Measurements from ENCODE around the gene JAG1.
"Not testable (repeated sequence)": the region's sequence is repeated elsewhere in the genome, so short reads cannot be mapped to it uniquely, and the experiment has no call there.

JAG1 gene

GRCh38 chr20:10603378-10603777, 70.4 kb downstream of the JAG1 start:
- H3K27ac Mint-ChIP-seq = no peak overlapping the region
- intact Hi-C loops (cut with micrococcal nuclease) = no loop called here
- H3K9me3 Mint-ChIP-seq = no peaks in the 10 kb centered on the region
- H3K4me3 Mint-ChIP-seq = no peak overlapping the region
- H3K27me3 Mint-ChIP-seq = no peaks in the 10 kb centered on the region
- H3K4me1 Mint-ChIP-seq (ENCODE audit: low read depth) = no peaks in the 10 kb centered on the region
- peaks cover 64% of the 10 kb centered on the region for H3K36me3 Mint-ChIP-seq (ENCODE audit: low read depth)

DNA sequence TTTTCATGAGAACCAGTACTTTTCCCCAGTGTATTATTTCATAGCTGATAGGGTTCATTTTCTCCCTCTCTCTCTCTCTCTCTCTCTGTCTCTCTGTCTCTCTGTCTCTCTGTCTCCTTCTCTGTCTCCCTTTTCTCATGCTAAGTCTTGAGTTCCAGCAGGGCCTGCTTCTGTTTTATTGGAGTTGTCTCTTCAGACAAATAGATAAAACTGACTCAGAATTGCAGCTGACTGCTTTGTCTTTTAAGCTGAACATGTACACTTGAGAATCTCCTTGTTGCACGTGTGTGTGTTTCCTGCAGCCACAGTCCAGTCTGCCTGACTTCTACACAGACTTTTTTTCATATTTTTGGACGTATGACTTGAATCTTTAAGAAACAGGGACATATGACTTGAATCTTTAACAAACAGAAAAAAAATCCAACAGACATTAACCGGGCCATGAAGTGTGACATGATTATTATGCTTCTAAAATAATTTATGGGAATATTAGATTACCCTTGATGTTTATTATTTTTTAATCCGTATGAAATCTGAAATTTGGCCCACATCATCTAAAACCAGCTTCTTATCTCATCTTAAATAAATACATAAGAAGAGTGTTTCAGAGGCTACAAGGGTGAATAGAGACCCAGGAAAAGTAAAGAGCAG, 71.5 kb downstream of the JAG1 start:
- Mint-ChIP-seq H3K27me3 (no peaks in the 10 kb centered on the region), H3K27ac (no peak overlapping the region)

DNA sequence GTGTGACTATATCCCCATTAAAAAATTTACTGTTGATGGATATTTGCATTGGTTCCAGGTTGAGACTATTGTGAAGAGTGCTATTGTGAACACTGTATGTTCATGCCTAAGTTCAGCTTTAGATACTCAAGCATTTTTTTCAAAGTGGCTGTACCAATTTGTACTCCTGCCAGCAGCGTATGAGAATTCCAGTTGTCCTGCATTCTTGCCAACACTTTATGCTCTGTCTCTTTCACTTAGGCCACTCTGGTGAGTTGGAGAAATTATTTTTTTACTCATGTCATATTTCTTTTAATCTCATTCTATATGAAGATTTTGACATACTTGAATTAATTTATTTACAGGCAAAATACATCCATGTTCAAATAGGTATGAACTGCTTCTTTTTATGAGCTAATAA, 76.2 kb downstream of the JAG1 start:
- peak overlapping the region; percentile 27 for H3K27ac Mint-ChIP-seq
- H3K4me3 Mint-ChIP-seq = no peak overlapping the region
- no peaks in the 10 kb centered on the region for H3K9me3 Mint-ChIP-seq
- intact Hi-C loops (cut with micrococcal nuclease) = no loop called here
- H3K4me1 Mint-ChIP-seq (ENCODE audit: low read depth) = peaks cover 5% of the 10 kb centered on the region
- peaks cover 35% of the 10 kb centered on the region for H3K36me3 Mint-ChIP-seq (ENCODE audit: low read depth)
- no peaks in the 10 kb centered on the region for H3K27me3 Mint-ChIP-seq

More for the DNA sequence above, 71.5 kb downstream of the JAG1 start:
- intact Hi-C loops (cut with micrococcal nuclease) = no loop called here
- H3K9me3 Mint-ChIP-seq = no peaks in the 10 kb centered on the region
- H3K4me1 Mint-ChIP-seq (ENCODE audit: low read depth) = no peaks in the 10 kb centered on the region
- H3K4me3 Mint-ChIP-seq = no peak overlapping the region
- peaks cover 61% of the 10 kb centered on the region for H3K36me3 Mint-ChIP-seq (ENCODE audit: low read depth)

DNA sequence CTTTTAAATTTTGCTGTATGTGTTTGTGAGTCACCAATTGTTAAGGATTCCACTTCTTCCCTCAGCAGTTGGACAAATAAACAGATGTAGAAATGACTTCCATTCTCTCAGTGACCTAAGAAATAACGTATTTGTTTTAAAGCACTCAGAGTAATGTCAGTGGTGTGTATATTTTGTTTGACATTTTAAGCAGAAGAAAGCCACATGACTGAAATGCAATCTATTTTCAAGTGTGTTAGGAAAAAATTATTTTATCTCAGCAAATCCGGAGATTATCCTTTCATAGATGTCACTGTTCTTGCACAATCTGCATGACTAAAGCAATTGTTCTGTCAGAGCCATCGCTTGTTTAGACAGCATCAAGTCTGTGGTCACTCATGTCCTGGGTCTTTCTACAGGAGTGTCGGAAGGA, 77.1 kb downstream of the JAG1 start:
- H3K36me3 Mint-ChIP-seq (ENCODE audit: low read depth) = peaks cover 28% of the 10 kb centered on the region
- no peak overlapping the region for H3K4me3 Mint-ChIP-seq
- intact Hi-C loops (cut with micrococcal nuclease) = no loop called here
- no peaks in the 10 kb centered on the region for H3K9me3 Mint-ChIP-seq
- H3K27me3 Mint-ChIP-seq = no peaks in the 10 kb centered on the region
- peak overlapping the region; percentile 27 for H3K27ac Mint-ChIP-seq
- H3K4me1 Mint-ChIP-seq (ENCODE audit: low read depth) = peaks cover 6% of the 10 kb centered on the region

DNA sequence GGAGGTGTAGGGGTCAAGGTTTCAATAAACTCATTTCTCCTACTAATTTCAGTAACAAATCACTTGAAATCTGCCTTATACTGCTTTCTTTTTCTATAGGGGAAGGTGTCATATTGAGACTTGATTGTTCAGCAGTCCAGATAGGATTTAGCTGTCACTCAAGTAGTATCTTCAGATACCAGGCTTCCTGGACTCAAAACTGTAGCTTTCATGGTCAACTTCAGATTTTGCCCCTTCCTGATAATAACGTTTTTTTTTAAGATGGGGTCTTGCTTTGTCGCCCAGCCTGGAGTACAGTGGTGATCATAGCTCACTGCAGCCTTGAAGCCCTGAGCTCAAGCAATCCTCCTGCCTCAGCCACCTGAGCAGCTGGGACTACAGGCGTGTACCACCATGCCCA, 77.8 kb downstream of the JAG1 start:
- intact Hi-C loops (cut with micrococcal nuclease) = no loop called here
- peaks cover 6% of the 10 kb centered on the region for H3K4me1 Mint-ChIP-seq (ENCODE audit: low read depth)
- H3K27ac Mint-ChIP-seq = no peak overlapping the region
- H3K4me3 Mint-ChIP-seq = no peak overlapping the region
- H3K36me3 Mint-ChIP-seq (ENCODE audit: low read depth) = peaks cover 22% of the 10 kb centered on the region
- H3K27me3 Mint-ChIP-seq = no peaks in the 10 kb centered on the region
- no peaks in the 10 kb centered on the region for H3K9me3 Mint-ChIP-seq

GRCh38 chr20:10595266-10595665, 78.5 kb downstream of the JAG1 start:
- intact Hi-C loops (cut with micrococcal nuclease) = no loop called here
- Mint-ChIP-seq H3K9me3 (no peaks in the 10 kb centered on the region), H3K4me3 (no peak overlapping the region), H3K27me3 (no peaks in the 10 kb centered on the region), H3K36me3 (ENCODE audit: low read depth) (peaks cover 18% of the 10 kb centered on the region), H3K27ac (no peak overlapping the region), H3K4me1 (ENCODE audit: low read depth) (peaks cover 6% of the 10 kb centered on the region)

- intact Hi-C loops (cut with micrococcal nuclease) = no loop called here
- Mint-ChIP-seq H3K27ac (no peak overlapping the region), H3K36me3 (ENCODE audit: low read depth) (peaks cover 13% of the 10 kb centered on the region)
Observed at GRCh38 chr20:10594296-10594868, 79.4 kb downstream of the JAG1 start.

DNA sequence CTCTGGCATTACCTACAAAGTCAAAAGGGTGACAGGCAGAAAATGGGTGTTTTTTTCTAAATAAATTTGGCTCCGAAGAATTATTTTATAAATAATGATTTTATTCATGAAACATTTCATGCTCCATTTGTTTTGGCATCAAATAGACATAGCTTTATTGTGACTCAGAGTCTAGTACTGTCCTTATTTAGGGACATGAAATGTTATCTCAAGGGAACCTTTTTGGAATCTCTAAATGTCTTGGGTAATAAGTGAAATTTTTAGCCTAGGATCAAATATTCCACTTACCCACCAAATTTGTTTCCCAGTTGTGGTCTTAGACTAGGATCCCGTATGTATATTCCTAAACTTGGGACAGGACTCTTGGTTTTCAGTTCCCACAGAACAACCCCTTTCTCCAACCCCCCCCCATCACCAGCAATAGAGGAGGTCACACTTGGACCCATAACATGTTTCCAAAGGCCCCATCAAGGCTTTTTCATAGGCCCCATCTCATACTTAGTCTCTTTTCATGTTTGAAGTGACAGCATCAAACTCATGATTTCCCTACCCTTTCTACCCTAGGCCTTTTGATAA, 81.8 kb downstream of the JAG1 start:
- H3K27ac Mint-ChIP-seq = no peak overlapping the region
- intact Hi-C loops (cut with micrococcal nuclease) = no loop called here
- peaks cover 6% of the 10 kb centered on the region for H3K4me1 Mint-ChIP-seq (ENCODE audit: low read depth)
- H3K4me3 Mint-ChIP-seq = no peak overlapping the region
- no peaks in the 10 kb centered on the region for H3K9me3 Mint-ChIP-seq
- no peaks in the 10 kb centered on the region for H3K36me3 Mint-ChIP-seq (ENCODE audit: low read depth)
- H3K27me3 Mint-ChIP-seq = no peaks in the 10 kb centered on the region

More at GRCh38 chr20:10594296-10594868, 79.4 kb downstream of the JAG1 start:
- H3K4me3 Mint-ChIP-seq = no peak overlapping the region
- no peaks in the 10 kb centered on the region for H3K9me3 Mint-ChIP-seq
- H3K4me1 Mint-ChIP-seq (ENCODE audit: low read depth) = peaks cover 6% of the 10 kb centered on the region
- H3K27me3 Mint-ChIP-seq = no peaks in the 10 kb centered on the region

DNA sequence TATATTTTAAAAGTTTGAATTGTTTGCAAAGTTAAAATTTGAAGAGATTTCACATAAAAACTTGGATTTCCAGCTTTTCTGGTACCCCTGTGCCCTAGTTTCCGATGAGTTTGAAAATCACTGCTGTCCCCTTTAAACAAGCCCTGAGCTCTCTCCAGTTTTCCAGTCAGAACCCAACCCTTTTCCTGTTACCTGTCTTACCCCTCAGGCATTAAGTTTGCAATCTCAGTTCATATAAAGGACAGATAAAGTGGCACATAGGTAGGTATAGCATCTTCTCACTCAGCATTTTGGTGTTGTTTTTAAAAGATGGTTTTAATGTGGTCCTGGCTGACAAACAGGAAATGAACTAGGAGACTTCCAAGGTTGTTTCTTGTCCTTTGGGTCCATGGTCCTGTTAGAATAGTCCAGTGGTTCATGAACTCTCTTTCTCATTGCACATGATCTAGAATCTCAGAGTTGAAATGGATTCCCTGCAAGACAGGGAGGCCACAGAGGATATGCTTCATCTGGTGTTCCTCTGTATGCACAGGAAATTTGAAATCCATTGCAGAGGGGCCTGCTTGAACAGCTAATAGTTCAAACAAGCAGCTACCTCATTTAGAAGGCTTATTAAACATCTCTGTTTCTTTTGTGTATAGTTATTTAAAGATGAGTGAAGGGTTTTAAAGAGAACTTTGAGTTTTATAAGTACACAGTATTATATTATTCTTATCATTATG, 82.7 kb downstream of the JAG1 start:
- no peaks in the 10 kb centered on the region for H3K9me3 Mint-ChIP-seq
- H3K27ac Mint-ChIP-seq = no peak overlapping the region
- H3K27me3 Mint-ChIP-seq = no peaks in the 10 kb centered on the region
- intact Hi-C loops (cut with micrococcal nuclease) = no loop called here
- no peak overlapping the region for H3K4me3 Mint-ChIP-seq
- H3K4me1 Mint-ChIP-seq (ENCODE audit: low read depth) = peaks cover 6% of the 10 kb centered on the region
- H3K36me3 Mint-ChIP-seq (ENCODE audit: low read depth) = peaks cover 9% of the 10 kb centered on the region

- H3K9me3 Mint-ChIP-seq; H3K27me3 Mint-ChIP-seq; H3K4me3 Mint-ChIP-seq; H3K27ac Mint-ChIP-seq; intact Hi-C loops (cut with micrococcal nuclease): not testable (repeated sequence)
- H3K4me1 Mint-ChIP-seq (ENCODE audit: low read depth) = peaks cover 11% of the 10 kb centered on the region
- H3K36me3 Mint-ChIP-seq (ENCODE audit: low read depth) = peaks cover 16% of the 10 kb centered on the region
Observed at GRCh38 chr20:10590446-10590845, 83.4 kb downstream of the JAG1 start.

Measured in dendritic cell treated with granulocyte-macrophage colony-stimulating factor and Interleukin-4, amounts not matched to agents 40 ng/mL and 50 ng/mL, for 4 days (primary cell).